ENCODE measurements around the gene SCOC.

Gene SCOC

GRCh38 chr4:140332734-140333133, 40.7 kb upstream of the SCOC start:
- Histone ChIP-seq H3K36me3 (no peaks in the 10 kb centered on the region), H3K4me1 (ENCODE audit: control insufficient read depth in 1 of 2, insufficient read depth in 1 of 2, low read depth in 1 of 2, low read length in 1 of 2) (no peaks in the 10 kb centered on the region), H3K27ac (no peak overlapping the region), H3K4me3 (ENCODE audit: low read depth in 1 of 2, low read length in 1 of 2) (no peak overlapping the region), H3K27me3 (no peaks in the 10 kb centered on the region), H3K9me3 (no peaks in the 10 kb centered on the region)
- no peak for TF ChIP-seq CTCF (IDR thresholded peaks at IDR 0.05)

- Histone ChIP-seq H3K9me3 (no peaks in the 10 kb centered on the region), H3K36me3 (no peaks in the 10 kb centered on the region), H3K27ac (no peak overlapping the region), H3K4me1 (ENCODE audit: control insufficient read depth in 1 of 2, insufficient read depth in 1 of 2, low read depth in 1 of 2, low read length in 1 of 2) (no peaks in the 10 kb centered on the region), H3K27me3 (no peaks in the 10 kb centered on the region), H3K4me3 (ENCODE audit: low read depth in 1 of 2, low read length in 1 of 2) (no peak overlapping the region)
- no peak for TF ChIP-seq CTCF (IDR thresholded peaks at IDR 0.05)
Measured at GRCh38 chr4:140333523-140333922, 39.9 kb upstream of the SCOC start.

GRCh38 chr4:140335076-140335475, 38.4 kb upstream of the SCOC start:
- no peaks in the 10 kb centered on the region for H3K27me3 ChIP-seq
- H3K4me3 ChIP-seq (ENCODE audit: low read depth in 1 of 2, low read length in 1 of 2) = no peak overlapping the region
- H3K4me1 ChIP-seq (ENCODE audit: control insufficient read depth in 1 of 2, insufficient read depth in 1 of 2, low read depth in 1 of 2, low read length in 1 of 2) = no peaks in the 10 kb centered on the region
- H3K36me3 ChIP-seq = no peaks in the 10 kb centered on the region
- H3K27ac ChIP-seq = no peak overlapping the region
- TF ChIP-seq CTCF (IDR thresholded peaks at IDR 0.05) = no peak
- no peaks in the 10 kb centered on the region for H3K9me3 ChIP-seq

GRCh38 chr4:140336730-140337129, 36.7 kb upstream of the SCOC start:
- Histone ChIP-seq H3K36me3 (no peaks in the 10 kb centered on the region), H3K27ac (no peak overlapping the region), H3K27me3 (no peaks in the 10 kb centered on the region), H3K4me1 (ENCODE audit: control insufficient read depth in 1 of 2, insufficient read depth in 1 of 2, low read depth in 1 of 2, low read length in 1 of 2) (no peaks in the 10 kb centered on the region), H3K4me3 (ENCODE audit: low read depth in 1 of 2, low read length in 1 of 2) (no peak overlapping the region), H3K9me3 (no peaks in the 10 kb centered on the region)
- TF ChIP-seq CTCF (IDR thresholded peaks at IDR 0.05) = no peak

GRCh38 chr4:140342620-140343019, 30.8 kb upstream of the SCOC start:
- H3K4me1 ChIP-seq (ENCODE audit: control insufficient read depth in 1 of 2, insufficient read depth in 1 of 2, low read depth in 1 of 2, low read length in 1 of 2) = no peaks in the 10 kb centered on the region
- H3K27ac ChIP-seq = no peak overlapping the region
- H3K4me3 ChIP-seq (ENCODE audit: low read depth in 1 of 2, low read length in 1 of 2) = no peak overlapping the region
- no peaks in the 10 kb centered on the region for H3K36me3 ChIP-seq
- H3K9me3 ChIP-seq = no peaks in the 10 kb centered on the region
- H3K27me3 ChIP-seq = peaks cover 6% of the 10 kb centered on the region
- no peak for TF ChIP-seq CTCF (IDR thresholded peaks at IDR 0.05)

GRCh38 chr4:140343303-140343702, 30.1 kb upstream of the SCOC start:
- Histone ChIP-seq H3K4me1 (ENCODE audit: control insufficient read depth in 1 of 2, insufficient read depth in 1 of 2, low read depth in 1 of 2, low read length in 1 of 2) (no peaks in the 10 kb centered on the region), H3K4me3 (ENCODE audit: low read depth in 1 of 2, low read length in 1 of 2) (no peak overlapping the region), H3K9me3 (no peaks in the 10 kb centered on the region), H3K36me3 (no peaks in the 10 kb centered on the region), H3K27me3 (peaks cover 6% of the 10 kb centered on the region), H3K27ac (no peak overlapping the region)
- no peak for TF ChIP-seq CTCF (IDR thresholded peaks at IDR 0.05)
